PC-9 (cell line): ENCODE results near the gene PADI1. TPM values are rescaled to one million over a fixed set of nuclear protein-coding genes. Genes with fewer than 3 reads are reported as not detected.

Experiments
- BruUV-seq: library from RNA; stranded (reverse); fragments of 400-500 nt; replicated peaks from 2 replicates; lab custom pipeline; 2021; lab: Mats Ljungman, UMichigan
- CTCF ChIA-PET: fragments of 300-600 bp; sonication (Branson Sonifier 250); formaldehyde crosslinking; loops from one replicate; lab custom pipeline; 2022; ENCODE audit warnings: antibody characterized with exemption; lab: Charles Lee
- POLR2A ChIA-PET: fragments of 300-600 bp; sonication (Branson Sonifier 250); formaldehyde crosslinking; loops from one replicate; lab custom pipeline; 2022; ENCODE audit warnings: antibody characterized with exemption; ENCODE audit not compliant: unreplicated experiment; lab: Charles Lee
- DNase-seq, 2 experiments: peaks; one replicate each; pipeline versions ENCODE4 v3.0.0 to v3.0.0-alpha.2; 2015 to 2022; ENCODE audit warnings: mixed read lengths in 1 of 2
- H2AFZ ChIP-seq: fragments of 200-600 bp; sonication (generic); 2 replicates; pipeline ENCODE4 v1.8.1; 2017; ENCODE audit warnings: antibody characterized with exemption
- H3F3A ChIP-seq: fragments of 200-600 bp; sonication (generic); 2 replicates; pipeline ENCODE4 v1.8.1; 2017; ENCODE audit warnings: antibody characterized with exemption, mild to moderate bottlenecking, low read depth; ENCODE audit not compliant: insufficient read depth
- H3K27ac ChIP-seq: fragments of 200-600 bp; sonication (generic); 2 replicates; pipeline ENCODE4 v1.6.1; 2016; ENCODE audit warnings: mixed run types
- H3K27me3 ChIP-seq: fragments of 200-600 bp; sonication (generic); 2 replicates; pipeline ENCODE4 v1.6.1; 2016; ENCODE audit warnings: low read depth, mixed run types; ENCODE audit not compliant: insufficient read depth
- H3K36me3 ChIP-seq: fragments of 200-600 bp; sonication (generic); 2 replicates; pipeline ENCODE4 v1.6.1; 2016; ENCODE audit warnings: low read depth, mixed run types
- H3K4me1 ChIP-seq: fragments of 200-600 bp; sonication (generic); replicated peaks from 2 replicates; pipeline ENCODE4 v1.6.1; 2016; ENCODE audit warnings: mixed run types; ENCODE audit not compliant: insufficient read depth
- H3K4me2 ChIP-seq: fragments of 200-600 bp; sonication (generic); 2 replicates; pipeline ENCODE4 v1.6.1; 2017; ENCODE audit warnings: mixed run types
- H3K4me3 ChIP-seq: fragments of 200-600 bp; sonication (generic); 2 replicates; pipeline ENCODE4 v1.6.1; 2016; ENCODE audit warnings: mixed run types
- H3K79me2 ChIP-seq: fragments of 200-600 bp; sonication (generic); 2 replicates; pipeline ENCODE4 v1.6.1; 2017; ENCODE audit warnings: low read depth, mixed run types
- H3K9me2 ChIP-seq: fragments of 200-600 bp; sonication (generic); 2 replicates; pipeline ENCODE4 v1.8.1; 2017; ENCODE audit warnings: mild to moderate bottlenecking; ENCODE audit not compliant: insufficient read depth
- H3K9me3 ChIP-seq: fragments of 200-600 bp; sonication (generic); 2 replicates; pipeline ENCODE4 v1.8.1; 2016; ENCODE audit warnings: low read depth; ENCODE audit not compliant: insufficient read depth
- H4K20me1 ChIP-seq: fragments of 200-600 bp; sonication (generic); 2 replicates; pipeline ENCODE4 v1.8.1; 2017; ENCODE audit not compliant: insufficient read depth
- CTCF ChIP-seq: fragments of 200-600 bp; sonication (generic); conservative IDR thresholded peaks from 2 replicates; pipeline ENCODE4 v1.6.1; 2017; ENCODE audit warnings: mixed run types, antibody characterized with exemption, mild to moderate bottlenecking, moderate library complexity
- EZH2 ChIP-seq: fragments of 200-600 bp; sonication (generic); IDR thresholded peaks from 2 replicates; pipeline ENCODE4 v1.8.0; 2017; ENCODE audit warnings: antibody characterized with exemption, low read depth
- intact Hi-C: fragments of 100-400 bp; cut with micrococcal nuclease; formaldehyde crosslinking; loops from one replicate; pipeline ENCODE4 v1.10.0; 2022; ENCODE audit not compliant: unreplicated experiment
- total RNA-seq: library from RNA; stranded (reverse); gene quantifications from 2 replicates; pipeline ENCODE4 v1.2.3, GENCODE V29; 2021

PADI1 gene
- total RNA-seq, 1 experiment from 2014 or later = 28.3 TPM

DNA sequence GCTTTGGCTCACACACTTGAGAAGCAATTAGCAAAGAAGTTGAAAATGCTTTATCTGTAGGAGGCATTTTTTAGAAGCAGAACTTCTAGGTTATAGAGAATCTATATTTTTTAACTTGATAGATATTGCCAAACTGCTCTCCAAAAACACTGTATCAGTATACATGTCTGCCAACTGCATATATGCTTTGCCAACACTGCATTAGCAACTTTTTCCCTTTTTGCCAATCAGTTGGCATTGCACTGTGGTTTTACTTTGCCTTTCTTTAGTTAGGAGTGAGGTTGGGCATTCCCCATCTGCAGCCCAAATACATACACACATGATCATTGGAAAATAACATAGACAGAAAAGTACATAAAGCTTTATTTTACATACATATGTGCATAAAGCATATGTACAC, 59.0 kb downstream of the PADI1 start:
- TF ChIP-seq EZH2 (no peak), CTCF (no peak)
- no peak for DNase-seq
- Histone ChIP-seq H4K20me1 (no peaks in the 10 kb centered on the region), H3K4me3 (no peak overlapping the region), H3K4me1 (no peaks in the 10 kb centered on the region), H3K4me2 (no peak overlapping the region), H3K36me3 (no peaks in the 10 kb centered on the region), H3K27ac (no peak overlapping the region), H3K9me3 (no peaks in the 10 kb centered on the region), H2AFZ (no peak overlapping the region), H3K79me2 (no peaks in the 10 kb centered on the region), H3K27me3 (no peaks in the 10 kb centered on the region), H3F3A (no peaks in the 10 kb centered on the region), H3K9me2 (no peaks in the 10 kb centered on the region)
- POLR2A ChIA-PET = no interaction called here
- BruUV-seq = no TSS peak
- CTCF ChIA-PET = no interaction called here
- intact Hi-C loops = no loop called here

GRCh38 chr1:17264470-17264869, 59.5 kb downstream of the PADI1 start:
- no peak overlapping the region for H3K27ac ChIP-seq
- no peaks in the 10 kb centered on the region for H3K79me2 ChIP-seq
- H3K9me2 ChIP-seq = no peaks in the 10 kb centered on the region
- H3F3A ChIP-seq = no peaks in the 10 kb centered on the region
- H4K20me1 ChIP-seq = no peaks in the 10 kb centered on the region
- TF ChIP-seq EZH2 = no peak
- no peak for TF ChIP-seq CTCF
- no TSS peak for BruUV-seq
- H2AFZ ChIP-seq = no peak overlapping the region
- H3K4me2 ChIP-seq = no peak overlapping the region
- ChIA-PET POLR2A (no interaction called here), CTCF (no interaction called here)
- no peak for DNase-seq
- H3K9me3 ChIP-seq = no peaks in the 10 kb centered on the region
- intact Hi-C loops = no loop called here
- no peak overlapping the region for H3K4me3 ChIP-seq
- H3K4me1 ChIP-seq = no peaks in the 10 kb centered on the region
- no peaks in the 10 kb centered on the region for H3K27me3 ChIP-seq
- H3K36me3 ChIP-seq = no peaks in the 10 kb centered on the region

DNA sequence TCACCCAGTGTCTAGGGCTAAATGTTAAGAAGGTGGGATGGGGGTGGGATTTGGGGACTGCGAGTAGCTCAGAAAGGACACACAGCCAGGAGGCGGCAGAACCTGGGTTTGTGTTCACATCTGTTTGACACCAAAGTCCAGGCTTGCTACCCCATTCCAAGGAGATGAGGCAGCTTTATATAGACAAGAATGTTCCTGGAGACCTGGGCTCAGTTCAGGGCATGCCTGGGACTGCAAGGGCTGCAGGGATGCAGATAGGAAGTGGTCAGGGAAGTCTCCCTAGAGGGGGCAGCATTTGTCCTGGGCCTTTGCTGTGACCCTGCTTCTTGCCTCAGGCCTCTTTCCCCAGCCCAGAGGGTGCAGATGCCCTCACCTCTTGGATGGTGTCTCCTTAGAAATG, 60.2 kb downstream of the PADI1 start:
- TF ChIP-seq EZH2 (no peak), CTCF (no peak)
- Histone ChIP-seq H3K27me3 (no peaks in the 10 kb centered on the region), H3K4me3 (no peak overlapping the region), H3F3A (no peaks in the 10 kb centered on the region), H3K27ac (no peak overlapping the region), H3K4me2 (no peak overlapping the region), H3K9me3 (no peaks in the 10 kb centered on the region), H3K4me1 (no peaks in the 10 kb centered on the region), H3K9me2 (no peaks in the 10 kb centered on the region), H3K79me2 (no peaks in the 10 kb centered on the region), H4K20me1 (no peaks in the 10 kb centered on the region), H2AFZ (no peak overlapping the region), H3K36me3 (no peaks in the 10 kb centered on the region)
- intact Hi-C loops = no loop called here
- ChIA-PET POLR2A (no interaction called here), CTCF (no interaction called here)
- no peak for DNase-seq
- BruUV-seq = no TSS peak
